IPS-20b (cell line): ENCODE results near the gene ELP1.
"Not testable (repeated sequence)": the region's sequence is repeated elsewhere in the genome, so short reads cannot be mapped to it uniquely, and the experiment has no call there.

Experiments
- H3K27ac ChIP-seq: one replicate; pipeline ENCODE4 v1.5.1; 2013; ENCODE audit warnings: low read length
- H3K27me3 ChIP-seq: 2 replicates; pipeline ENCODE4 v1.6.1; 2013; ENCODE audit warnings: mild to moderate bottlenecking, low read length, inconsistent platforms; ENCODE audit not compliant: insufficient read depth
- H3K36me3 ChIP-seq: 2 replicates; pipeline ENCODE4 v1.6.1; 2013; ENCODE audit warnings: low read depth, mild to moderate bottlenecking, inconsistent platforms, low read length, moderate library complexity; ENCODE audit not compliant: insufficient read depth
- H3K4me1 ChIP-seq: 2 replicates; pipeline ENCODE4 v1.6.1; 2013; ENCODE audit warnings: mild to moderate bottlenecking, control low read depth, inconsistent platforms, low read length, moderate library complexity; ENCODE audit not compliant: insufficient read depth
- H3K4me3 ChIP-seq: 2 replicates; pipeline ENCODE4 v1.5.1; 2013; ENCODE audit warnings: mild to moderate bottlenecking, low read length, inconsistent platforms
- H3K9ac ChIP-seq: 2 replicates; pipeline ENCODE4 v1.6.1; 2013; ENCODE audit warnings: low read depth, mild to moderate bottlenecking, inconsistent platforms, low read length, moderate library complexity
- H3K9me3 ChIP-seq: 2 replicates; pipeline ENCODE4 v1.6.1; 2013; ENCODE audit warnings: mild to moderate bottlenecking, low read depth, low read length, inconsistent platforms; ENCODE audit not compliant: insufficient read depth

The ELP1 gene

GRCh38 chr9:108894225-108894997 lies 39.5 kb downstream of the ELP1 start:
- Histone ChIP-seq H3K9me3 (no peaks in the 10 kb centered on the region), H3K27ac (no peak overlapping the region), H3K9ac (no peak overlapping the region), H3K4me3 (no peak overlapping the region), H3K27me3 (no peaks in the 10 kb centered on the region), H3K4me1 (no peaks in the 10 kb centered on the region), H3K36me3 (peaks cover 97% of the 10 kb centered on the region)

GRCh38 chr9:108889649-108890067 lies 44.3 kb downstream of the ELP1 start:
- Histone ChIP-seq H3K4me1 (no peaks in the 10 kb centered on the region), H3K36me3 (peaks cover 73% of the 10 kb centered on the region), H3K27ac (no peak overlapping the region), H3K9me3 (no peaks in the 10 kb centered on the region), H3K4me3 (no peak overlapping the region), H3K27me3 (no peaks in the 10 kb centered on the region), H3K9ac (no peak overlapping the region)

DNA sequence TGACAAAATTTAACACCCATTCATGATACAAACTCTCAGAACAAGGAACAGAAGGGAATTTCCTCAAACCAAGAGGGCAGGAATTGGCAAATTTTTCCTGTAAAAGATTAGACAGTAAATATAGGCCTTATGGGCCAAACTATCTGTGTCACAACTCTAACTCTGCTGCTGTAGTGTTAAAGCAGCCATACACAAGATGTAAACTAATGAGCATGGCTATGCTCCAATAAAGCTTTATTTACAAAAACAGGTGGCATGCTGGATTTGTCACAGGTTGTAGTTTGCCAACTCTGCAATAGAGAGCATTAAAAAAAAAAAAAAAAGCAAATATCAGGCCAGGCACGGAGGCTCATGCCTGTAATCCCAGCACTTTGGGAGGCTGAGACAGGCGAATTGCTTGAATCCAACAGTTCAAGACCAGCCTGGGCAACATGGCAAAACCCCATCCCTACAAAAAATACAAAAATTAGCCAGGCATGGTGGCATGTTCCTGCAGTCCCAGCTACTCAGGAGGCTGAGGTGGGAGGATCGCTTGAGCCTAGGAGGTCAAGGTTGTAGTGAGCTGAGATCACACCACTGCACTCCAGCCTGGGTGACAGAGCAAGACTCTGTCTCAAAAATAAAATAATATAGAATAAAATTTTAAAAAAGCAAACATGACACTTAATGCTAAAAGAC lies 47.2 kb downstream of the ELP1 start:
- not testable (repeated sequence) for H3K9me3 ChIP-seq, H3K27ac ChIP-seq, H3K4me3 ChIP-seq, H3K9ac ChIP-seq, H3K27me3 ChIP-seq, H3K4me1 ChIP-seq
- peaks cover 65% of the 10 kb centered on the region for H3K36me3 ChIP-seq

- Histone ChIP-seq H3K9ac (no peak overlapping the region), H3K27ac (no peak overlapping the region)
Observed at GRCh38 chr9:108885643-108886348, 48.1 kb downstream of the ELP1 start.

GRCh38 chr9:108884701-108885100 lies 49.2 kb downstream of the ELP1 start:
- Histone ChIP-seq H3K9ac (no peak overlapping the region), H3K27ac (no peak overlapping the region), H3K4me3 (no peak overlapping the region), H3K4me1 (no peaks in the 10 kb centered on the region), H3K9me3 (no peaks in the 10 kb centered on the region), H3K36me3 (peaks cover 64% of the 10 kb centered on the region), H3K27me3 (no peaks in the 10 kb centered on the region)

More at GRCh38 chr9:108885643-108886348, 48.1 kb downstream of the ELP1 start:
- H3K4me3 ChIP-seq = no peak overlapping the region
- no peaks in the 10 kb centered on the region for H3K27me3 ChIP-seq
- no peaks in the 10 kb centered on the region for H3K4me1 ChIP-seq
- no peaks in the 10 kb centered on the region for H3K9me3 ChIP-seq
- H3K36me3 ChIP-seq = peaks cover 64% of the 10 kb centered on the region

GRCh38 chr9:108883085-108883484 lies 50.8 kb downstream of the ELP1 start:
- Histone ChIP-seq H3K27ac (no peak overlapping the region), H3K9me3 (no peaks in the 10 kb centered on the region), H3K9ac (no peak overlapping the region), H3K4me1 (no peaks in the 10 kb centered on the region), H3K27me3 (no peaks in the 10 kb centered on the region), H3K36me3 (peaks cover 64% of the 10 kb centered on the region), H3K4me3 (no peak overlapping the region)

DNA sequence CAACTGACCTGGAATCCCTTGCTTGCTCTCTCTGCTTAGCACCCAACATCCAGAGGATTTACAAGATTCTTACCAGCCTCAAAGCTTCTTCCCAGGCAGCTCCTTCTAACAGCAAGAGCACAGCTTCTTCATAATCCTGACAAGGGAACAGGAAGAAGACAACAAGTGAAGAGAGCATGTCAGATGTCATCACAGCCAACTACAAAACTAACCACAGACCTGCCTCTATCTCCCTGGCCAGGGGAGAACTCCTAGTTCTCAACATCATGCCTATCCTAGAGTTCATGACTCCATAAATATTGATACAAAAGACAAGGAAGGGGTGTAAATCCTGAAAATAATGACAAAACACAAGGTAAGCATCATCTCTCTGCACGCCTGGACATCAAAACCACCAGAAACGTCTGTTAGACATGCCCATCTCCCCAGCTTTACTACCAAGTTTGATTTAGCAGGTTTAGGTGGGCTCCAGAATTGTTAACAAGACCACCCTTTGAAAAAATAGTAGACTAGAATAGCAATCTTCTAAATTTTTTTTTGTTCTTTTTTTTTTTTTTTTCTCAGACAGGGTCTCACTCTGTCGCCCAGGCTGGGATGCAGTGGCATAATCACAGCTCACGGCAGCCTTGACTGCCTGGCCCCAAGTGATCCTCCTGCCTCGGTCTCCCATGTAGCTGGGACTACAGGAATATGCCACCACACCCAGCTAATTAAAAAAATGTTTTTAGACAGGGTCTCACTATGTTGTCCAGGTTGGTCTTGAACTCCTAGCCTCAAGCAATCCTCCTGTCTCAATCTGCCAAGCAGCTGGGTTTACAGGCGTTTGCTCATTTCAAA lies 51.7 kb downstream of the ELP1 start:
- Histone ChIP-seq H3K27me3 (no peaks in the 10 kb centered on the region), H3K9ac (no peak overlapping the region), H3K4me1 (no peaks in the 10 kb centered on the region), H3K4me3 (no peak overlapping the region), H3K9me3 (no peaks in the 10 kb centered on the region), H3K36me3 (peaks cover 64% of the 10 kb centered on the region), H3K27ac (no peak overlapping the region)

- Histone ChIP-seq H3K9ac (no peak overlapping the region), H3K4me1 (no peaks in the 10 kb centered on the region), H3K36me3 (peaks cover 72% of the 10 kb centered on the region), H3K27ac (no peak overlapping the region), H3K9me3 (no peaks in the 10 kb centered on the region), H3K4me3 (no peak overlapping the region), H3K27me3 (no peaks in the 10 kb centered on the region)
Observed at GRCh38 chr9:108880738-108881316, 53.1 kb downstream of the ELP1 start.

- peaks cover 92% of the 10 kb centered on the region for H3K36me3 ChIP-seq
- H3K9me3 ChIP-seq = no peaks in the 10 kb centered on the region
- no peak overlapping the region for H3K27ac ChIP-seq
- no peak overlapping the region for H3K9ac ChIP-seq
- H3K4me1 ChIP-seq = no peaks in the 10 kb centered on the region
- no peak overlapping the region for H3K4me3 ChIP-seq
- no peaks in the 10 kb centered on the region for H3K27me3 ChIP-seq
Observed at GRCh38 chr9:108877524-108877923, 56.4 kb downstream of the ELP1 start.

GRCh38 chr9:108876425-108876824 lies 57.5 kb downstream of the ELP1 start:
- H3K4me1 ChIP-seq = no peaks in the 10 kb centered on the region
- no peak overlapping the region for H3K4me3 ChIP-seq
- no peak overlapping the region for H3K9ac ChIP-seq
- H3K27ac ChIP-seq = no peak overlapping the region
- no peaks in the 10 kb centered on the region for H3K9me3 ChIP-seq
- H3K36me3 ChIP-seq = peaks cover 91% of the 10 kb centered on the region
- no peaks in the 10 kb centered on the region for H3K27me3 ChIP-seq
